GM23248 (cell line): ENCODE measurements around the gene SMIM14. TPM values are rescaled to one million over a fixed set of nuclear protein-coding genes. Genes with fewer than 3 reads are reported as not detected.

ENCODE experiments used
- DNase-seq: peaks from one replicate; pipeline ENCODE4 v3.0.0-alpha.2; 2015
- H2AFZ ChIP-seq: fragments of 200-600 bp; sonication (generic); 2 replicates; pipeline ENCODE4 v1.6.1; 2016; ENCODE audit warnings: antibody characterized with exemption
- H3F3A ChIP-seq: fragments of 200-600 bp; sonication (generic); 2 replicates; pipeline ENCODE4 v1.6.1; 2016; ENCODE audit warnings: mild to moderate bottlenecking, antibody characterized with exemption, mixed run types; ENCODE audit not compliant: insufficient read depth
- H3K27ac ChIP-seq: fragments of 200-600 bp; sonication (generic); 2 replicates; pipeline ENCODE4 v1.5.1; 2016; ENCODE audit warnings: mild to moderate bottlenecking
- H3K27me3 ChIP-seq: fragments of 200-600 bp; sonication (generic); replicated peaks from 2 replicates; pipeline ENCODE4 v1.6.1; 2016; ENCODE audit warnings: mild to moderate bottlenecking; ENCODE audit not compliant: insufficient read depth
- H3K36me3 ChIP-seq: fragments of 200-600 bp; sonication (generic); 2 replicates; pipeline ENCODE4 v1.6.1; 2016; ENCODE audit warnings: low read depth, mild to moderate bottlenecking
- H3K4me1 ChIP-seq: fragments of 200-600 bp; sonication (generic); 2 replicates; pipeline ENCODE4 v1.6.1; 2016; ENCODE audit warnings: mild to moderate bottlenecking; ENCODE audit not compliant: insufficient read depth
- H3K4me2 ChIP-seq: fragments of 200-600 bp; sonication (generic); one replicate; pipeline ENCODE4 v1.6.1; 2016; ENCODE audit warnings: mild to moderate bottlenecking; ENCODE audit not compliant: unreplicated experiment
- H3K4me3 ChIP-seq: fragments of 200-600 bp; sonication (generic); 2 replicates; pipeline ENCODE4 v1.5.1; 2016; ENCODE audit warnings: mild to moderate bottlenecking
- H3K79me2 ChIP-seq: fragments of 200-600 bp; sonication (generic); 2 replicates; pipeline ENCODE4 v1.6.1; 2016; ENCODE audit warnings: mild to moderate bottlenecking; ENCODE audit not compliant: insufficient read depth
- H3K9ac ChIP-seq: fragments of 200-600 bp; sonication (generic); 2 replicates; pipeline ENCODE4 v1.6.1; 2016; ENCODE audit warnings: mild to moderate bottlenecking
- H3K9me2 ChIP-seq: fragments of 200-600 bp; sonication (generic); 2 replicates; pipeline ENCODE4 v1.6.1; 2016; ENCODE audit warnings: mixed run types, mild to moderate bottlenecking, moderate library complexity; ENCODE audit not compliant: insufficient read depth
- H3K9me3 ChIP-seq: fragments of 200-600 bp; sonication (generic); one replicate; pipeline ENCODE4 v1.6.1; 2017; ENCODE audit warnings: low read depth
- H4K20me1 ChIP-seq: fragments of 200-600 bp; sonication (generic); 2 replicates; pipeline ENCODE4 v1.6.0; 2016; ENCODE audit not compliant: insufficient read depth
- EZH2 ChIP-seq: fragments of 200-600 bp; sonication (generic); IDR thresholded peaks from 2 replicates; pipeline ENCODE4 v1.6.1; 2018; ENCODE audit warnings: antibody characterized with exemption, mild to moderate bottlenecking; ENCODE audit not compliant: insufficient read depth, poor library complexity, severe bottlenecking
- EZH2phosphoT487 ChIP-seq: fragments of 200-600 bp; sonication (generic); IDR thresholded peaks from 2 replicates; pipeline ENCODE4 v1.6.1; 2018; ENCODE audit warnings: antibody characterized with exemption, moderate library complexity, mild to moderate bottlenecking, low read depth; ENCODE audit not compliant: insufficient read depth
- WGBS, 2 experiments: methylation state at CpG; one replicate each; pipeline ENCODE4 v1.1.6; 2015 to 2017; ENCODE audit warnings: low lambda C conversion rate in 2 of 2, low coverage in 1 of 2; ENCODE audit errors: missing lambda C conversion rate in 2 of 2; 5-methylcytosine and 5-hydroxymethylcytosine counted together
- in situ Hi-C: fragments of 300-500 bp; cut with MboI; formaldehyde crosslinking; loops from 2 replicates; pipeline ENCODE4 v1.15.0; 2020
- polyA plus RNA-seq: library from polyadenylated mRNA; unstranded; fragments of >200 nt; fragmentation: Nextera tagmentation; extraction: Ambion mirVana; gene quantifications from 2 replicates; pipeline ENCODE4 v1.2.1, GENCODE V29; 2016
- total RNA-seq: library from RNA; depleted of rRNA; stranded (reverse); fragments of >200 nt; shearing (Covaris generic); gene quantifications from 2 replicates; pipeline ENCODE4 v1.2.3, GENCODE V29; 2014

The SMIM14 gene
- total and polyA plus RNA-seq, 2 experiments from 2014 or later = 54.5 to 147 TPM

GRCh38 chr4:39530682-39531081 is 108.0 kb downstream of the SMIM14 start:
- peaks cover 20% of the 10 kb centered on the region; the same call in 1 of the 2 replicates for H3F3A ChIP-seq
- H3K4me2 ChIP-seq = no peak overlapping the region
- TF ChIP-seq EZH2 (no peak), EZH2phosphoT487 (no peak)
- no peaks in the 10 kb centered on the region for H4K20me1 ChIP-seq
- H3K9ac ChIP-seq = no peak overlapping the region
- no peak overlapping the region for H3K27ac ChIP-seq
- H3K4me3 ChIP-seq = no peak overlapping the region
- WGBS, 2 experiments = 94 to 97% methylated on average over 3 of the region's 3 CpGs
- no peaks in the 10 kb centered on the region for H3K27me3 ChIP-seq
- H3K9me2 ChIP-seq = no peaks in the 10 kb centered on the region
- DNase-seq = no peak
- in situ Hi-C loops = no loop called here
- H3K9me3 ChIP-seq = no peaks in the 10 kb centered on the region
- H3K4me1 ChIP-seq = peaks cover 12% of the 10 kb centered on the region; the same call in 1 of the 2 replicates
- peaks cover 43% of the 10 kb centered on the region for H3K79me2 ChIP-seq
- peaks cover 11% of the 10 kb centered on the region; the same call in 1 of the 2 replicates for H3K36me3 ChIP-seq
- H2AFZ ChIP-seq = no peak overlapping the region

GRCh38 chr4:39529534-39529933 is 109.1 kb downstream of the SMIM14 start:
- Histone ChIP-seq H3K9me2 (no peaks in the 10 kb centered on the region), H4K20me1 (no peaks in the 10 kb centered on the region), H3K4me3 (0 out of 2 replicates have a peak overlapping the region, but pooled peaks have one; percentile 99), H3K4me1 (peaks cover 20% of the 10 kb centered on the region; the same call in 1 of the 2 replicates), H3K4me2 (peak overlapping the region; percentile 91), H3K9ac (no peak overlapping the region), H2AFZ (peak overlapping the region; percentile 23; the same call in 1 of the 2 replicates), H3K27me3 (no peaks in the 10 kb centered on the region), H3K36me3 (peaks cover 11% of the 10 kb centered on the region; the same call in 1 of the 2 replicates), H3F3A (peaks cover 17% of the 10 kb centered on the region; the same call in 1 of the 2 replicates), H3K79me2 (peaks cover 54% of the 10 kb centered on the region), H3K9me3 (no peaks in the 10 kb centered on the region), H3K27ac (no peak overlapping the region)
- TF ChIP-seq EZH2 (no peak), EZH2phosphoT487 (no peak)
- 34 to 55% methylated on average over 2 of the region's 2 CpGs for WGBS, 2 experiments
- no peak for DNase-seq
- in situ Hi-C loops = no loop called here

- in situ Hi-C loops = no loop called here
- H3K4me2 ChIP-seq = peak overlapping the region; percentile 91
- H3K79me2 ChIP-seq = peaks cover 69% of the 10 kb centered on the region
- H2AFZ ChIP-seq = peak overlapping the region; percentile 78
- peak overlapping the region; percentile 99 for H3K4me3 ChIP-seq
- TF ChIP-seq EZH2 = no peak
- TF ChIP-seq EZH2phosphoT487 = no peak
- H3K27ac ChIP-seq = peak overlapping the region; percentile 98
- no peaks in the 10 kb centered on the region for H3K9me2 ChIP-seq
- no peaks in the 10 kb centered on the region for H3K9me3 ChIP-seq
- H3K4me1 ChIP-seq = peaks cover 28% of the 10 kb centered on the region
- H3K27me3 ChIP-seq = no peaks in the 10 kb centered on the region
- peaks cover 19% of the 10 kb centered on the region; the same call in 1 of the 2 replicates for H3F3A ChIP-seq
- WGBS, 2 experiments = 0 to 2% methylated on average over 20 to 21 of the region's 21 CpGs
- H3K9ac ChIP-seq = peak overlapping the region; percentile 96
- H3K36me3 ChIP-seq = peaks cover 11% of the 10 kb centered on the region; the same call in 1 of the 2 replicates
- peak; percentile 96 for DNase-seq
- H4K20me1 ChIP-seq = no peaks in the 10 kb centered on the region
Measured at GRCh38 chr4:39528061-39528465, 110.6 kb downstream of the SMIM14 start.

GRCh38 chr4:39527296-39528060 is 111.2 kb downstream of the SMIM14 start, which contains the start of gene UGDH:
Gene UGDH, minus strand, starts transcription at chr4:39527439. Its CDS starts 5,927 bp downstream, at chr4:39521512.
- in situ Hi-C loops = no loop called here
- peak; percentile 100 for DNase-seq
- H3K27me3 ChIP-seq = no peaks in the 10 kb centered on the region
- H3F3A ChIP-seq = peaks cover 25% of the 10 kb centered on the region; the same call in 1 of the 2 replicates
- 1% methylated on average over 48 to 64 of the region's 73 CpGs for WGBS, 2 experiments
- peak within 1 kb of the TSS; percentile 99 for H3K4me3 ChIP-seq
- H3K9me3 ChIP-seq = no peaks in the 10 kb centered on the region
- H3K9me2 ChIP-seq = no peaks in the 10 kb centered on the region
- peak within 1 kb of the TSS; percentile 100 for H3K4me2 ChIP-seq
- peaks cover 34% of the 10 kb centered on the region for H3K4me1 ChIP-seq
- TF ChIP-seq EZH2phosphoT487 (no peak), EZH2 (no peak)
- peaks cover 11% of the 10 kb centered on the region; the same call in 1 of the 2 replicates for H3K36me3 ChIP-seq
- peaks cover 75% of the 10 kb centered on the region for H3K79me2 ChIP-seq
- peak within 1 kb of the TSS; percentile 96 for H3K9ac ChIP-seq
- peak within 1 kb of the TSS; percentile 98 for H3K27ac ChIP-seq
- H2AFZ ChIP-seq = peak within 1 kb of the TSS; percentile 78
- H4K20me1 ChIP-seq = no peaks in the 10 kb centered on the region
